ENCODE results near the gene VMAC. TPM values are rescaled to one million over a fixed set of nuclear protein-coding genes. Genes with fewer than 3 reads are reported as not detected.

Gene VMAC
- total and polyA plus RNA-seq, 2 of the 13 experiments (the other 11 are each of a cell fraction or from before 2014, with no cell fraction given), result 2.4 TPM

DNA sequence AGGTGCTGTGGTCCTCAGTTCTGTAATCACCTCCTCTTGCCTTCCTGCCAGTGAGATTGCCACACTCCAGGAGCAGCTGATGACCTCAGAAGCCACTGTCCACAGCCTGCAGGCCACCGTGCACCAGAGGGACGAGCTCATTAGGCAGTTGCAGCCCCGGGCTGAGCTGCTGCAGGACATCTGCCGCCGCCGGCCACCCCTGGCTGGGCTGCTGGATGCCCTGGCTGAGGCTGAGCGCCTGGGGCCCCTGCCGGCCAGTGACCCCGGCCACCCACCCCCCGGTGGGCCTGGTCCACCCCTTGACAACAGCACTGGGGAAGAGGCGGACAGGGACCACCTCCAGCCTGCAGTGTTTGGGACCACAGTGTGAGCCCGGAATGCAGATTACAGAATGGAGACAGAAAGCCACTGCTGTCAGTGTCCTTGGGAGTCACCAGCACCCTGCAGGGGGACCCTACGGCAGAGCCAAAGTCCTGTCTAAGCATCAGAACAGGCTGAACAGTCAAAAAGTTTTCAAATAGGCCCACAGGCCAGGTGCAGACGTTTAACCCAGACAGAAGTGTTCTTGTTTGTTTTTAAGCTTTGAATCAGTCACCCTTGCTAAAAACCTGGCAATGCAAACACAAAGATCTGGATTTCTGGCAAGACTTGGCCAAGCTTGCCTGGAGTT is 4.2 kb downstream of the VMAC start (continued):
- no peak for TF ChIP-seq TFDP2 (CRISPR knock-in tag; IDR thresholded peaks at IDR 0.05)
- no peak for TF ChIP-seq JUND (CRISPR knock-in tag; IDR thresholded peaks at IDR 0.05)
- no peak for TF ChIP-seq ARID3A (IDR thresholded peaks at IDR 0.05; ENCODE audit: low read depth, low read length)
- no peak for TF ChIP-seq GTF2F1 (IDR thresholded peaks at IDR 0.05; ENCODE audit: low read length)
- TF ChIP-seq, protein P1, sequence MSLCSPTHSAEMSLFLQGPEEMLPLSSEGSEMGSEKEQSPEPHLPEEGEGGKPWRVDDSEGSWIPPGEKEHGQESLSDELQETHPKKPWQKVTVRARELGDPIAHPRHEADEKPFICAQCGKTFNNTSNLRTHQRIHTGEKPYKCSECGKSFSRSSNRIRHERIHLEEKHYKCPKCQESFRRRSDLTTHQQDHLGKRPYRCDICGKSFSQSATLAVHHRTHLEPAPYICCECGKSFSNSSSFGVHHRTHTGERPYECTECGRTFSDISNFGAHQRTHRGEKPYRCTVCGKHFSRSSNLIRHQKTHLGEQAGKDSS (CRISPR knock-in tag; IDR thresholded peaks at IDR 0.05; ENCODE audit: borderline replicate concordance, low read depth), result no peak
- TF ChIP-seq ELF3 (CRISPR knock-in tag; IDR thresholded peaks at IDR 0.05), result no peak
- TF ChIP-seq ERF (CRISPR knock-in tag; IDR thresholded peaks at IDR 0.05), result no peak
- TF ChIP-seq, protein P2, sequence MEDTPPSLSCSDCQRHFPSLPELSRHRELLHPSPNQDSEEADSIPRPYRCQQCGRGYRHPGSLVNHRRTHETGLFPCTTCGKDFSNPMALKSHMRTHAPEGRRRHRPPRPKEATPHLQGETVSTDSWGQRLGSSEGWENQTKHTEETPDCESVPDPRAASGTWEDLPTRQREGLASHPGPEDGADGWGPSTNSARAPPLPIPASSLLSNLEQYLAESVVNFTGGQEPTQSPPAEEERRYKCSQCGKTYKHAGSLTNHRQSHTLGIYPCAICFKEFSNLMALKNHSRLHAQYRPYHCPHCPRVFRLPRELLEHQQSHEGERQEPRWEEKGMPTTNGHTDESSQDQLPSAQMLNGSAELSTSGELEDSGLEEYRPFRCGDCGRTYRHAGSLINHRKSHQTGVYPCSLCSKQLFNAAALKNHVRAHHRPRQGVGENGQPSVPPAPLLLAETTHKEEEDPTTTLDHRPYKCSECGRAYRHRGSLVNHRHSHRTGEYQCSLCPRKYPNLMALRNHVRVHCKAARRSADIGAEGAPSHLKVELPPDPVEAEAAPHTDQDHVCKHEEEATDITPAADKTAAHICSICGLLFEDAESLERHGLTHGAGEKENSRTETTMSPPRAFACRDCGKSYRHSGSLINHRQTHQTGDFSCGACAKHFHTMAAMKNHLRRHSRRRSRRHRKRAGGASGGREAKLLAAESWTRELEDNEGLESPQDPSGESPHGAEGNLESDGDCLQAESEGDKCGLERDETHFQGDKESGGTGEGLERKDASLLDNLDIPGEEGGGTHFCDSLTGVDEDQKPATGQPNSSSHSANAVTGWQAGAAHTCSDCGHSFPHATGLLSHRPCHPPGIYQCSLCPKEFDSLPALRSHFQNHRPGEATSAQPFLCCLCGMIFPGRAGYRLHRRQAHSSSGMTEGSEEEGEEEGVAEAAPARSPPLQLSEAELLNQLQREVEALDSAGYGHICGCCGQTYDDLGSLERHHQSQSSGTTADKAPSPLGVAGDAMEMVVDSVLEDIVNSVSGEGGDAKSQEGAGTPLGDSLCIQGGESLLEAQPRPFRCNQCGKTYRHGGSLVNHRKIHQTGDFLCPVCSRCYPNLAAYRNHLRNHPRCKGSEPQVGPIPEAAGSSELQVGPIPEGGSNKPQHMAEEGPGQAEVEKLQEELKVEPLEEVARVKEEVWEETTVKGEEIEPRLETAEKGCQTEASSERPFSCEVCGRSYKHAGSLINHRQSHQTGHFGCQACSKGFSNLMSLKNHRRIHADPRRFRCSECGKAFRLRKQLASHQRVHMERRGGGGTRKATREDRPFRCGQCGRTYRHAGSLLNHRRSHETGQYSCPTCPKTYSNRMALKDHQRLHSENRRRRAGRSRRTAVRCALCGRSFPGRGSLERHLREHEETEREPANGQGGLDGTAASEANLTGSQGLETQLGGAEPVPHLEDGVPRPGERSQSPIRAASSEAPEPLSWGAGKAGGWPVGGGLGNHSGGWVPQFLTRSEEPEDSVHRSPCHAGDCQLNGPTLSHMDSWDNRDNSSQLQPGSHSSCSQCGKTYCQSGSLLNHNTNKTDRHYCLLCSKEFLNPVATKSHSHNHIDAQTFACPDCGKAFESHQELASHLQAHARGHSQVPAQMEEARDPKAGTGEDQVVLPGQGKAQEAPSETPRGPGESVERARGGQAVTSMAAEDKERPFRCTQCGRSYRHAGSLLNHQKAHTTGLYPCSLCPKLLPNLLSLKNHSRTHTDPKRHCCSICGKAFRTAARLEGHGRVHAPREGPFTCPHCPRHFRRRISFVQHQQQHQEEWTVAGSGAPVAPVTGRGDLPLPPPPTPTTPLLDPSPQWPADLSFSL (CRISPR knock-in tag; IDR thresholded peaks at IDR 0.05), result no peak; the same call in none of the 2 replicates
- TF ChIP-seq RFX1 (IDR thresholded peaks at IDR 0.05), result no peak
- no peak for TF ChIP-seq SOX6 (IDR thresholded peaks at IDR 0.05)
- peak; percentile 65; the same call in 1 of the 2 replicates for TF ChIP-seq SOX6 (CRISPR knock-in tag; IDR thresholded peaks at IDR 0.05)
- TF ChIP-seq ETS1 (CRISPR knock-in tag; IDR thresholded peaks at IDR 0.05), result no peak
- no peak for TF ChIP-seq ARNT (IDR thresholded peaks at IDR 0.05)
- TF ChIP-seq CHCHD3 (CRISPR knock-in tag; IDR thresholded peaks at IDR 0.05), result no peak
- TF ChIP-seq MBD4 (IDR thresholded peaks at IDR 0.05; ENCODE audit: borderline replicate concordance, low read length), result no peak
- TF ChIP-seq PRPF4 (IDR thresholded peaks at IDR 0.05; ENCODE audit: low read depth, low read length, poor library complexity, severe bottlenecking), result no peak
- peak; percentile 58; the same call in 1 of the 2 replicates for TF ChIP-seq ZNF121 (CRISPR knock-in tag; IDR thresholded peaks at IDR 0.05)
- TF ChIP-seq ZNF607 (CRISPR knock-in tag; IDR thresholded peaks at IDR 0.05; ENCODE audit: borderline replicate concordance), result no peak
- no peak for TF ChIP-seq ZNF225 (CRISPR knock-in tag; IDR thresholded peaks at IDR 0.05)
- no peak for TF ChIP-seq SIX4 (CRISPR knock-in tag; IDR thresholded peaks at IDR 0.05)
- TF ChIP-seq XRCC5 (optimal IDR thresholded peaks at IDR 0.05; ENCODE audit: low read length), result peak; percentile 41
